HG03432 (cell line): ENCODE data around the gene TPGS2.
A peak's percentile ranks its signal among the peaks of the same experiment; 100 is the strongest.
"Not testable (repeated sequence)": the region's sequence is repeated elsewhere in the genome, so short reads cannot be mapped to it uniquely, and the experiment has no call there.

ENCODE experiments used
- ATAC-seq: cut with Tn5 transposase; IDR thresholded peaks from one replicate; pipeline ENCODE4 v1.9.1; 2021; ENCODE audit warnings: mild to moderate bottlenecking, moderate library complexity; ENCODE audit not compliant: unreplicated experiment

Gene TPGS2

DNA sequence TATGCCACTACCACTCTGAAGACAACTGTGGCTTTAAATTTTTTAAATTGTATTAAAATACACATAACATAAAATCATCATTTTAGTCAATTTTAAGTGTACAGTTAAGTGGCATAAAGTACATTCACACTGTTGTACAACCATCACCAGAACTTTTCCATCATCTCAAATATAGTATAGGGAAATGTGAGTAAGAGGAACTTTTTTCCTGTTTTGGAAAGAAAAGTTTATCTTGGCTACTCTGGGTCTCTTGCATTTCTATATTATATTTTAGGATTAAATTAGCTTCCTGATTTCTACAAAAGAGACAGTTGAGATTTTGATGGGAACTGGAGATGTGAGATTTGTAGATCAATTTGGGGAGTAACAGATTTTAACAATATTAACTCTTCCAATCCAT lies 3.3 kb downstream of the TPGS2 start:
- no peak for ATAC-seq

DNA sequence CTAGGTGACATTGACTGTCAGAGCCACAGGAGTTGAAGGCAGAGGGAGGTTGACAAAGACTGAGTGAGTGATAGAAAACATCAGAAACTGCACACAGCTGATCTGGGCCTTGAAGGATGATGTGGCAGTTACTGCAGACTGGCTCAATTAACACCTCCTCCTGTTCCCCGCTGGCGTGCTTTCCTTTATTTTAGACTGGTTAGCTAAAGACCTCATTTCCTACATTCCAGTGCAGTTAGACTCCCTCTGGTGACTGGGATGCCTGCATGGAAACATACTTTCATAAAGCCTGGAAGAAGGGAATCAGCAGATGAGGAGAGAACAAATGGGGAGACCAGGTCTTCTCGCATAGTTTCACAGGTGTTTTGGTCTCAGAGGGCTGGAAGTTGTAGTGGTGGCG lies 7.1 kb downstream of the TPGS2 start:
- no peak for ATAC-seq

DNA sequence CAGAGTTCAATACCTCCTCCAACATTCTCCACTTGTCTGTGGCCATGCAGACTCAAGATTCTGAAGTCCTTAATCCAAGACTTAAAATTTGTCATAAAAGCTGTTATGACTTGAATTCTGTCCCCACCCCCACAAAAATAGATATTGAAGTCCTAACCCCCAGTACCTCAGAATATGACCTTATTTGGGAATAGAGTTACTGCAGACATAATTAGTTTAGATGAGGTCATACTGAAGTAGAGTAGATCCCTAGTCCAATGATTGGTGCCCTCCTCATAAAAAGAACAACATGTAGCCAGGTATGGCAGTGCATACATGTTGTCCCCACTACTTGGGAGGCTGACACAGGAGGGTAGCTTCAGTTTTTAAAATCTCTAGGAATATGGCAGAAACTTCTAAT lies 9.2 kb downstream of the TPGS2 start:
- ATAC-seq, result no peak

DNA sequence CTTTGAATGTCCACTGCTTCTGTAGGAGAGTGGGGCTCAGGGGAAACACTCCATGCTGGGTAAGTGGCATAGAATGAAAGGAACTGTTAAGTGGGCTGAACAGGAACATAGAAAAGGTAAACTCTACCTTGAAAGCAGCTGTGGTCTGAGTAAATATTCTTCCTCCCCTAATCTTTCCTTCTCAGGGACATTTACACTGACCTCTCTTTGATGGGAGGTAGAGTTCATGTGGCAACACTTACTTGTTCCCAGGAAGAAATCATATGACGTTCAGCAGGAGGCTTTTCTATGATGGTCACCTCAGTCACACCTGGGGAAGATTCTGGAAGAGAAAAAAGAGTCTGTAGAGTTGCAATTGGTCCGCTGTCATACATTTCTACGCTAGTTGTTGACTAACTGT lies 10.2 kb downstream of the TPGS2 start:
- no peak for ATAC-seq

DNA sequence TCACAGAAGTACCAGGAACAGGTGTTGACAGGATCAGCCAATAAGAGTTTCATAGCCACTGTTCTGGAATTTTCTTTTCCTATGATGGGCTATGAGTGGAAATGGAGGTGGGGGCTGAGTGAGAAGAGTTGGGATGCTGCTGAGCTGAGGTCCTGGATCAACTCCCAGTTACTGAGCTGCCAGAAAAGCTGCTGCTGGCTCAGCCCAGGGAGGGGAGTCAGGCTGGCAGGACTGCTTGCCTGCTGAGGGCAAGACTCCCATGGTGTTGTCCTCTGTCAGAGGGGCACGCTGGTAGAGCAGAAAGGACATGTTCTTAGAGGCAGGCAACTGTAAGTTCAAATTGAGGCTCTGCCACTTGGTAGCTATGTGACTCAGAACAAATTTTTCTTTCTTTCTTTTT lies 11.8 kb downstream of the TPGS2 start:
- ATAC-seq, result no peak

DNA sequence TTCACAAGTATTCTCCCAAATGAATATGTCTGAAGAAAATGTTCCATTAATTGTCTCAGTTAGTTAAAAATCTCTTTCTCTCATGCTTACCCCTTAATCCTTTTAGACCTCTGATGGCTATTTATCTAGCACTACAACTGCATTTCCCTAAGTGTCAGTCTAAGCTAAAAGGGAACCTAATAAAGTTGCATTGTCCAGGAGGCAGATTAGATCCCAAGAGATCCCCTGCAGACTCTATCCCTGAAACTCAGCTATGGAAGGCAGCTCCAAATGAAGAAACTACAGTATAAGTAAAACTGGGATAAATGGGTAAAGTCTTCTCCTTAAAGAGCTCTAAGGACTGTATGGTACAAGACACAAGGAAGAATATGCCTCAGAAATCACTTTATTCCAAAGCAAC lies 12.7 kb downstream of the TPGS2 start:
- ATAC-seq, result not testable (repeated sequence)

DNA sequence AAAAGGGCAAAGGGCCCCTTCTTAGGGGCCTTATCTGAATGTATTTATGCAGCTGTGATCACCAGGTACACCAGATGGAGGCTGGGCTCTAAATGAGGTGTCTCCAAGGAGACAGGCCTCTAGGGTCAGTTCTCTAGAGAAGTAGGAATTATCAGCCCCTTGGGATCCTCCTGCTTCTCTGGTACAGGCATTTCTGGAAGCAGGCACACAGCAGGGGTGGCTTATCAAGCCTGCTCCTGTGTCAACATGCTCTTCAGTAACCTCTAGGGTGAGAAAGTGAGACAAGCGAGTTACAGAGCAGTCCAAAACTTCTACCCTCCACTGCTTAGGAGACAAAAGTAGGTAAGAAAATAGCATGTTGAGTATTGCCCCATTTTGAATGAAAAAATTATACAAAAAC lies 13.8 kb downstream of the TPGS2 start:
- ATAC-seq, result no peak

DNA sequence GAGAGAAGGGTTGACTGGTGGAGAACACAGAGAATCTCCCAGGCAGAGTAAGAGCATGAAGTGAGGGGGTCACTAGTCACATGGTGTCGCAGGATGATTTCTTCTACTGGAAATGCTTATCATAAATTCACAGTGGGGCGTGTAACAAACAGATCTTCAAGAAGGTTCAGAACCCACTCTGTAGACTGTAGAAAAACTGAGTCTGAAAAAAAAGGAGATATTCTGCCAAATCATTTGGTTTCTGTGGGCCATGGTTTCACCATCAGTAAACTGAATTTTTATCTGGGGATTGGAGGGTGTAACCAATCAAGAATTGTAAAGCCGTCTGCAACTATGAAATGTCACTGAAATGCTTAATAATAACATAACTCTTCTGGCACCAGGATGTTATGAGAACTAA lies 15.0 kb downstream of the TPGS2 start:
- no peak for ATAC-seq

DNA sequence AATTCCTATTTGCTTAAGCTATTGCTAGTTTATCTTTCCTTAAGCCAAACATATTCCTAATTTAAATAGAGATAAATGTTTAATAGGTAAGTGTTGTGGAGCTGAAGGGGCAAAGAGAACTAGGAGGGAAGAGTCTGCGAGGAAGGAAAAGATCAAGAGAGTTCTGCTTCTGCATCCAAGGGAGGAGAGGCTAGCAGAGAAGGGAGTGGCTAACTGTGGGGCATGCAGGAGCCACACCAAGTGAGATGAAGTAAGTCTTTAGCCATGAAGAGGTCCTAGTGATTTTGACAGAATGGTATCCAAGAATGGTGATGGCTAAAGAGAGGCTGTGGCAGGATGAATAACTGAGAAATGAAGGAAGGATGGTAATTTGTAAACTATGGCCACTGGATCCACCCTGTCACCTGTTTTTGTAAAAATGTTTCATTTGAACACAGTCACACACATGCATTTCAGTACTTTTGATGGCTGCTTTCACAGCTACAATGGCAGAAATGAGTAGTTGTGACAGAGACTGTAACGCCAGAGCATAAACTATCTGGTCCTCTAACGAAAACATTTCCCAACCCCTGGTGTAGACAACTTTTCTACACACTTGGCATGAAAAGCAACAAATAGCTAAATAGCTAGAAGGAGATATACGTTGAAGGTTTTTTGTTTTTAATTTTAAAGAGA lies 15.6 kb downstream of the TPGS2 start:
- ATAC-seq, result no peak

DNA sequence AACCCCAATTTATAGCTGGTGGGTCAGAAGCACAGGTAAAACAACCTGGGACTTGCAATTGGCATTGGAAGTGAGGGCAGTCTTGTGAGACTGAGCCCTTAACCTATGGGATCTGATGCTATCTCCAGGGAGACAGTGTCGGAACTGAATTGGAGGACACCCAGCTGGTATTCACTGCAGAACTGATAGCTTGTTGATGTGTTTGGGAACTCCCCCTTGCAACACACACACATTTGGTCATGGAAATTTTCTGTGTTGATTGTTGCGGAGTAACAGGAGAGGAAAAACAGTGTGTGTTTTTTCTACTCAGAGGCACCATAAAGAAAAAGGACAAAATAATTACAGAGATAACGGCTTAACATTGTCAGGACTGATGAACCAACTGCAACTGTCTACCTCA lies 16.1 kb downstream of the TPGS2 start:
- no peak for ATAC-seq

DNA sequence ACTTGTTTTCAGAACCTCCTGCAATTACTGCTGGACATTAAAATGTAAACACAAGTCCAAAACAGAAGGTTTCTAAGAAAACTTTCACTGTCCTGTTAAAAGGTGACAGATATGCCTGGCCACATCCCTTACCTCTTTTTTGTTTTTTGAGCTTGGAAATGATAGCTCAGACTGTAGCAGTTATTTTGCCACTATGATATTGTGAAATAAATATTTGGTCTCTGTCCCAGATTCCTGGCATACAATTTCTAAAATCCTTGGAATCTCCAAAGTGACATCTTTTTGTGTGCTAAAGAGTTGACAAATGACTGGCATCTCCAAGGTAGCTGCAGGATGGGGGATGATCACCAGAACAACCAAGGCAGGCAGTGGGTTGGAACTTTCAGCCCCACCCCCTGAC lies 16.8 kb downstream of the TPGS2 start:
- no peak for ATAC-seq

DNA sequence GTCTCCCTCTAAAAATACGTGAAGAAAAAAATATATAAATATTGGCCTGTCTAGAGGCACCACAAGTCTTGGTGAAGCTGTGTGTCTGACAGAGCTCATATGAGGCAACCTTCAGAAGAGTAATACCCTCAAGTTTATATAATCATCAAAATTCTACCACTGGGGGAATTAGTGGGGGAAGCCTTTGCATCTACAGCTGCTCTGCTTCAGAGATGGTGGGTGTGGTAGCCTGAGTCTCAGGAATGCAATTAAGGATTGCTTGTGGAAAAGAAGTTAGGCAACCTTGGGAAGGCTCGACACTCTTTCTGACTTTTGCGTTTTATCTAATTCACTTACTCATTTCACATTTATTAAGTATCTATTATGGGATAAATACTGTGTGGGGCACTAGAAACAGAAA lies 17.4 kb downstream of the TPGS2 start:
- no peak for ATAC-seq

DNA sequence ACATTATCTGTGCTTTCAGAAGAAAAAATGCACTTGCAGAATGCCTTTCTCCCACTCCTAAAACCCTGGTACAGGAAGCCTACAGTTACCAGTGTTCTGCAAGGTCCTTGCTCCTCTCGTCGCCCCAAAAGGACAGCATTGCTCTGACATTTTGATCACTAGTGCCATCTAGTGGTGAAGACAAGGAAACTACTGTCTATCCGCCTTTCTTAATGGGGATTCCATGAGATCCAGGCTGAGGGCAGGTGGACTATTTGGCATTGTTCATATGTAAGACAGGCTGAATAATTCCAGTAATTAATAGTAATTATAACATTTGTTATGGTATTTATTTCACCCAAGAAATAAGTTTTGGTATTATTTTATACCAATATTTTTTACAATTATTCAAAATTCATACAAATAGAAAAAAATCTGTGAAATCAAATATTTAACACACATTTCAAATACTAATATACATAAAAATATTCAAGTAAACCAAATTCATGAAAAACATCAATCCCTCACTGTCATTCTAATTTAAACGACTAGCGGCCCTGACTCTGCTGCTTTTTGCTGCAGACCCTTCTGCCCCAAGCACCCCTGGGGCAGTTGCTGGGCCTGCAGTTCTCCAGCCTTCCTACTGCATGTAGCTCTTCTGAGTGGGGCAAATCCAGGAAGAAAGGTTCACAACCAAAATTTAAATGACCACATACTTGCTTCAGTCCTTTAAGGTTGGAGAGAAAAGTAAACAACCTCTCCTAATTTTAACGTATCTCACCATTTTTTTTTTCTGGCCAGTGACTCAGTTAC lies 19.0 kb downstream of the TPGS2 start:
- peak; percentile 97 for ATAC-seq

DNA sequence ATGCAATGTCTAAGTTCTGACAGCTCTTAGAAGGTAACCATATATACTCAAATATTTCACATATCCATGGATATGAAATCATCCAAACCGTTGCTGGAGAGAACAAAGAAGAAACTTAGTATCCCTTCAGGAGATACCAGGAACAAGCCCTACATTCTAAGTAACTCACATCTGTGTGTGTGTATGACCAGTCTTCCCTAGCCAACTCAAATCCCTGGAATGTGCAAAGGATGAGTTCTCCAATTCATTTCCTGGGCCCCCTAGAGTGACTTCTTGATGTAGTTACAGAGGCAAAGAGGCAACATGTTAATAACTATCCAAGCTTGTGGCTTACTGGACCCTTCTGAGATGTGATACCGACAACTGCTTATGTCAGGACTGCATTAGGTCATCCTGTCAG lies 20.1 kb downstream of the TPGS2 start:
- ATAC-seq, result no peak

DNA sequence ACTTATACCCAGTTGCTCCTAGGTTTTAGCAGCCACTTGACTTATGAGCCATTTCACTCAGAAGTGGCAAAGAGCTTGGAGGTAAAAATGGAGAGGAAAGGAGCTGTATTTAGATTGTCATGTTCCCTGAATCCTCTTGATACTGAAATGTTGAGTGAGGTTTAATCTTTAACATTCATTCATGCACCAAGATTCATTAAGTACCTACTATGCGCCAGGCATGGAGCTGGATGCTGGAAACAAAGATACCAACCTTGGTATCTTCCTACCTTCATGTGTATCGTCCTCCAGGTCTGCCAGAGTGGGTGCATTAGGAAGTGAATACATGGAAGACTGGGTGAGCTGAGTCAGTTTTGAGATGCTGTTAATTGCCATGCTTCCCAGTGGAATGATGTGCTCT lies 23.7 kb downstream of the TPGS2 start:
- no peak for ATAC-seq

DNA sequence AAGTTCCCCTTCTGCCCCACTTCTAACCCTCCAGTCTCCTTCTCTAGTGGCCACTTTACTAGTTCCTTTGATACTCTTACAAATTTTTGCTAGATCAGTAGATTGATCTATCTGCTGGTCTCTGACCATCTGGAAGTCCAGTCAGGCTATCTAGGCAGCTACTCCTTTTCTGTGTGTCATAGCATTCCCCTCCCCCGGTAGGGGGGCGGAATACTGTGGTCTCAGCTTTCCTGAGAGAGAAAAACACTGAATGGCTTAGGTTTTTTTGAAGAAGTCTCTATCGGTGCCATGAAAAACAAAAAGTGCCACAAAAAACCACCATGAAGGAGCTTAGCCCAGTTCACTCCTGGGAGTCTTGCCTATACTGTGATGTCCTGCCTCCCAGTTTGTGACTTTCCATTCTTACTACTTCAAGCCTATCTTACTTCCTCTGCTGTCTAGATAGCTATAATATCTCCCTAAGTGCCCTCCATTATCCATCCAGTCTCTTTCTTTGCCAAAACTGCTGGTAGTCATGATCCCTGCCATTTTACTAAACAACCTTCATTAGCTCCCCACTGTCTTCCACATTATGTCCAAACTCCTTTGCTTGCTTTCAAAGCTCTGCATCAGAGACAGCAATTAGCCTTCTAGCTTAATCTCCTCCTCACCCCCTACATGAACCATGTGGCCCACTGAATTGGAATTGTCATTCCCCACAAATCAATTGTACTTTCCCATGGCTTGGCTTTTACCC lies 29.9 kb downstream of the TPGS2 start:
- ATAC-seq, result no peak

DNA sequence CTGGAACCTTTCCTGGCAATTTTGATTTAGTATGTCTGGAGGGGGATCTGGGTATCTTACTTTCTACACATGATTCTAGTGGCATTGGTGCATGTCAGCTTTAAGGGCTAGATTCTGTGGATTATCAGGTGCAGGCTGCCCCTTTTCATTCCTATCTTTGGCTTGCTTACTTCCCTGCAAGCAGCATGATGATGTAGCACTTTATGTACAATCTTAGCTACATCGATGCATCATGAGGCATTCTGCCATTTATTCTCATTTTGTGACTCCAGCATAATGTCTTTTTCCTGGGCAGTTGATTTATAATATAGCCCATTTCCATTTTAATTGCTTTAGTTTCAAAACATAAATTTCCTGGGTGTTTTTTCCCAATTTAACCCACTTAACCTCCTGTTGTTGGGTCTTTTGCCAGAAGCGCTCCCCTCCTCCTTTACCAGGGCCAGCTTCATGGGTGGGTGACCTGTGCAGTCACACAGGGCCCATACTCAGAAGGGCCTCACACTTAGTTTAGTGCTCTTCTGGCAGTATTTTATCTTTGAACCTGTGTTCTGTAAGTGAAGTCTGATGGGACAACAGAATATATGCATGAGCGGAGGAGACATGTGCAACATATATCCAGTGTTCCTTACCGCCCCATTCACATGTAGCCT lies 36.0 kb downstream of the TPGS2 start:
- no peak for ATAC-seq

DNA sequence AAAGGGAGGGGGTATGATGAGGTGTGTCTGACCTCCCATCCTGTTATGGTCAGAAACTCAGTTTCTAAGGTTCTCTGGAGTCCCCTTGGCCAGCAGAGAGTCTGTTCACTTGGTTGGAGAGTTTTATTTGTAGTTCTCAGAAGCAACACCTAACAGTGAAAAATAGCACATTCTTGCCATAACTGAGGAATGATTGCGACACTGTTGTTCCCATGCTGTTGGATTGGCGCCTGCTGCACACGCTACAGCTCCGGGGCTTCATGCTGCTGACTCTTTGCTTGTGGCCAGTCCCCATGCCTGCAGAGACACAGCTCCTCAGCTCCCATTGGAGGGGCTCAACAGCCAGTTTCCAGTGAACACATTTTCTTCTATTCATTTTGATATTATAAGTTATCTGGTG lies 42.1 kb downstream of the TPGS2 start:
- ATAC-seq, result no peak

DNA sequence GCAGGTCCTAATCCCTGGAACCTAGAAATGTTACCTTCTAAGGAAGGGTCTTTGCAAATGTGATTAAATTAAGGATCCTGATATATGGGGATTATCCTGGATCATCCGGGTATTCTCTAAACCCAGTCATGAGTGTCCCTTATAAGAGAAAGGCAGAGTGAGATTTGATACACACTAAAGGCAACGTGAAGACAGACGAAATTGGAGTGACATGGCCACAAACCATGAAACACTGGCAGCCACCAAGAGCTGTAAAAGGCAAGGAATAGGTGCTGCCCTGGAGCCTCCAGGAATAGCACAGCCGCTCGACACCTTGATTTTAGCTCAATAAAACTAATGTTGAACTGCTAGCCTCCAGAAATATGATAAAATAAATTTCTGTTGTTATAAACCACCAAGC lies 45.0 kb downstream of the TPGS2 start:
- no peak for ATAC-seq

DNA sequence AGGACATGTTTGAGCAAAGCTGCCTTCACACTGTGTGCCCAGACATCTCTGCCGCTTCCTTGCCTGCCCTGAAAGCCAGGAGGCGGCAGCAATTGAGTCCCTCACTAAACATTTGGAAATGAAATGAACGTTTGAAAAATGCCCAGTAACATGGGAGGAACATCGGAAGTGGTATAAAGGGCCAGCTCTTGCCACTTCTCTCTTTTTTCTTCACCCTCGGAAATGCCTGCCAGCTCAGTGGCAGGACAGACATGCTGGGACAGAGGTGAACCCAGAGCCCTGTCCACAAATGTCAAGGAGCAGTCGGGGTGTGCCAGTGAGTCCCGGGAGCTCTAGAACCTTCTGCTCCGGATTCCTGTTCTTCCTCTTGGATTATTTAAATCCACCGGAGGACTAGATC lies 46.1 kb downstream of the TPGS2 start:
- no peak for ATAC-seq

DNA sequence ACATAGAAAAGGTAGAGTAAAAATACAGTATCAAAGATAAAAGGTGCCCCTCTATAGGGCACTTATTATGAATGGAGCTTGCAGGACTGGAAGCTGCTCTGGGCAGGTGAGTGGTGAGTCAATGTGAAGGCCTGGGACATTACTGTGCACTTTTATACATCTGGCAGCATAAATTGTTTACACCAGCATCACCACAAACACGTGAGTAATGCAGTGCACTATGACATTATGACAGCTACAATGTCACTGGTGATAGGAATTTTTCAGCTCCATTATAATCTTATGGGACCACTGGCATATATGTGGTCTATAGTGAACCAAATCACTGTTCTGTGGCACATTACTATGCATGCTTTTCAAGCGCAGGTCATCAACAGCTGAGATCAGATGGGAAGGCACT lies 48.1 kb downstream of the TPGS2 start:
- ATAC-seq, result no peak

DNA sequence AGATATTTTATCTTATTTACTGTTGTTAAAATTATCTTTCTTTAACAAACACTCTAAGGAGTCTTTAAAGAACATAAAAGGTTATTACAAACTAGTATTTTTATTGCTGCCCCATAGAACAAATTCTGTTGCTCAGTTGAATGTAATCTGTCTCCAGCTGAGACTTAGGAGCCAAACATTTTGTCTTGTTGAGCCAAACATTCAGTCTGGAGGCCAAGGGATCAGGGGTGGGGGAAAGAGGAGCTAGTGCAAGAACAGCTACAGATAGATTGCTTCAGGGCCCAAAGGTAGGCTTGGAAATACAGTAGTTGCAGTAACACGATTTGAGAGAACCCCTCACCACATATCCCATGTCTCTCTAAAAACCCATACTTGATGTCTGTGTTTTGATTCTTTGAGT lies 51.2 kb downstream of the TPGS2 start:
- ATAC-seq, result no peak
